H1 (cell line): ENCODE measurements around the gene IFIT1. TPM values are rescaled to one million over a fixed set of nuclear protein-coding genes. Genes with fewer than 3 reads are reported as not detected.

Source experiments
- CTCF ChIA-PET: fragments of 300-600 bp; sonication (Branson Sonifier 250); formaldehyde crosslinking; loops from one replicate; lab custom pipeline; 2021; ENCODE audit not compliant: partially characterized antibody; lab: Charles Lee
- POLR2A ChIA-PET: fragments of 300-600 bp; sonication (Branson Sonifier 250); formaldehyde crosslinking; loops from one replicate; lab custom pipeline; 2021; ENCODE audit warnings: inconsistent platforms; ENCODE audit not compliant: partially characterized antibody; lab: Charles Lee
- DNase-seq, 2 experiments: peaks; one replicate each; pipeline versions ENCODE4 v3.0.0 to v3.0.0-alpha.2; 2010 to 2022; ENCODE audit warnings: low spot score in 2 of 2, low read depth in 1 of 2, mixed read lengths in 1 of 2
- FAIRE-seq: peaks from 2 replicates; lab custom pipeline; 2011; peaks lifted over from hg19 to GRCh38; lab: Jason Lieb, UNC
- H2AFZ ChIP-seq: 2 replicates; pipeline ENCODE4 v1.8.1; 2012; ENCODE audit warnings: low read length, inconsistent platforms
- H2AK5ac ChIP-seq: 2 replicates; pipeline ENCODE4 v1.6.1; 2013; ENCODE audit warnings: low read depth, low read length
- H2BK120ac ChIP-seq: replicated peaks from 2 replicates; pipeline ENCODE3; 2013; ENCODE audit warnings: low read depth, low read length, inconsistent platforms
- H2BK12ac ChIP-seq: 2 replicates; pipeline ENCODE4 v1.6.1; 2013; ENCODE audit warnings: low read depth, low read length
- H2BK15ac ChIP-seq: 2 replicates; pipeline ENCODE4 v1.6.1; 2013; ENCODE audit warnings: low read length
- H2BK20ac ChIP-seq: 2 replicates; pipeline ENCODE4 v1.6.1; 2013; ENCODE audit warnings: low read length
- H2BK5ac ChIP-seq: 2 replicates; pipeline ENCODE4 v1.6.1; 2013; ENCODE audit warnings: low read depth, low read length
- H3K14ac ChIP-seq: 2 replicates; pipeline ENCODE4 v1.6.1; 2013; ENCODE audit warnings: inconsistent platforms; ENCODE audit not compliant: insufficient read length
- H3K18ac ChIP-seq: 2 replicates; pipeline ENCODE4 v1.6.1; 2013; ENCODE audit warnings: low read length; ENCODE audit errors: extremely low read depth
- H3K23ac ChIP-seq: 2 replicates; pipeline ENCODE4 v1.6.1; 2013; ENCODE audit warnings: inconsistent platforms; ENCODE audit not compliant: insufficient read length
- H3K23me2 ChIP-seq: 2 replicates; pipeline ENCODE4 v1.6.1; 2013; ENCODE audit warnings: low read depth, low read length
- H3K27ac ChIP-seq: 2 replicates; pipeline ENCODE4 v1.6.1; 2011; ENCODE audit warnings: low read depth, low read length, inconsistent platforms
- H3K27me3 ChIP-seq, 4 experiments: replicated peaks in 1 of 4; 1 replicate in 1 of 4; 2 replicates in 3 of 4; pipeline versions ENCODE4 v1.6.1 to v1.8.1; 2011 to 2013; ENCODE audit warnings: low read length in 3 of 4, mild to moderate bottlenecking in 3 of 4, inconsistent platforms in 2 of 4, mixed read lengths in 2 of 4, moderate library complexity in 1 of 4; ENCODE audit not compliant: control insufficient read depth in 3 of 4, insufficient read depth in 3 of 4; ENCODE audit errors: extremely low read depth in 1 of 4
- H3K36me3 ChIP-seq, 4 experiments: 2 replicates each; pipeline versions ENCODE4 v1.6.1 to v1.8.1; 2011 to 2013; ENCODE audit warnings: mild to moderate bottlenecking in 4 of 4, low read length in 3 of 4, moderate library complexity in 2 of 4, control low read depth in 1 of 4, inconsistent platforms in 1 of 4; ENCODE audit not compliant: insufficient read depth in 4 of 4, control insufficient read depth in 2 of 4
- H3K4ac ChIP-seq: replicated peaks from 2 replicates; pipeline ENCODE3; 2013; ENCODE audit warnings: low read length, low read depth, mixed read lengths, inconsistent platforms; ENCODE audit not compliant: insufficient read length
- H3K4me1 ChIP-seq, 4 experiments: replicated peaks in 1 of 4; 1 replicate in 1 of 4; 2 replicates in 3 of 4; pipeline versions ENCODE4 v1.6.1 to v1.8.1; 2011 to 2013; ENCODE audit warnings: low read length in 3 of 4, inconsistent platforms in 2 of 4, mixed read lengths in 1 of 4; ENCODE audit not compliant: insufficient read depth in 4 of 4, control insufficient read depth in 3 of 4
- H3K4me2 ChIP-seq, 2 experiments: 2 replicates each; pipeline versions ENCODE4 v1.6.1 to v1.8.1; 2011 to 2013; ENCODE audit warnings: low read depth in 2 of 2, low read length in 2 of 2, control low read depth in 1 of 2, inconsistent platforms in 1 of 2, mild to moderate bottlenecking in 1 of 2; ENCODE audit not compliant: insufficient read depth in 1 of 2
- H3K4me3 ChIP-seq, 4 experiments: fragments of 200-600, 300-600 bp in 1 of 4; sonication (generic), shearing (Covaris generic), sonication (Bioruptor Twin) in 1 of 4; 2 replicates each; pipeline versions ENCODE4 v1.5.1 to v1.8.1; 2011 to 2016; ENCODE audit warnings: low read length in 4 of 4, low read depth in 3 of 4, control low read depth in 2 of 4, inconsistent platforms in 2 of 4, mild to moderate bottlenecking in 2 of 4, mixed read lengths in 1 of 4, moderate library complexity in 1 of 4; ENCODE audit not compliant: insufficient read depth in 2 of 4; ENCODE audit errors: extremely low read depth in 1 of 4
- H3K56ac ChIP-seq: replicated peaks from 2 replicates; pipeline ENCODE3; 2013; ENCODE audit warnings: low read depth, mild to moderate bottlenecking, mixed read lengths, low read length, inconsistent platforms; ENCODE audit not compliant: insufficient read length
- H3K79me1 ChIP-seq: 2 replicates; pipeline ENCODE4 v1.6.1; 2013; ENCODE audit warnings: low read depth, low read length, control low read depth
- H3K79me2 ChIP-seq, 2 experiments: 2 replicates each; pipeline versions ENCODE4 v1.6.1 to v1.8.1; 2012 to 2013; ENCODE audit warnings: low read length in 2 of 2, mild to moderate bottlenecking in 2 of 2, inconsistent platforms in 1 of 2; ENCODE audit not compliant: insufficient read depth in 2 of 2, control insufficient read depth in 1 of 2
- H3K9ac ChIP-seq, 4 experiments: replicated peaks in 1 of 4; 1 replicate in 1 of 4; 2 replicates in 3 of 4; pipeline versions ENCODE4 v1.6.1 to v1.8.1; 2011 to 2013; ENCODE audit warnings: low read depth in 3 of 4, low read length in 3 of 4, control low read depth in 2 of 4, mild to moderate bottlenecking in 2 of 4, moderate library complexity in 2 of 4, inconsistent platforms in 1 of 4; ENCODE audit errors: extremely low read depth in 1 of 4
- H3K9me3 ChIP-seq, 2 experiments: 2 replicates each; pipeline versions ENCODE4 v1.6.1 to v1.8.1; 2012 to 2013; ENCODE audit warnings: mild to moderate bottlenecking in 2 of 2, moderate library complexity in 2 of 2, control low read depth in 1 of 2, inconsistent platforms in 1 of 2, low read depth in 1 of 2, low read length in 1 of 2, mixed read lengths in 1 of 2; ENCODE audit not compliant: insufficient read depth in 2 of 2
- H4K20me1 ChIP-seq, 2 experiments: replicated peaks in 1 of 2; 2 replicates each; pipeline versions ENCODE3 to v1.8.1; 2011 to 2013; ENCODE audit warnings: inconsistent platforms in 2 of 2, low read length in 2 of 2, mild to moderate bottlenecking in 1 of 2; ENCODE audit not compliant: insufficient read depth in 2 of 2, control insufficient read depth in 1 of 2
- H4K5ac ChIP-seq: 2 replicates; pipeline ENCODE4 v1.6.1; 2013; ENCODE audit warnings: low read length, low read depth, mixed read lengths, inconsistent platforms; ENCODE audit not compliant: insufficient read length
- H4K8ac ChIP-seq: 2 replicates; pipeline ENCODE4 v1.8.0; 2013; ENCODE audit warnings: mild to moderate bottlenecking, moderate library complexity, low read length, inconsistent platforms; ENCODE audit not compliant: insufficient read depth; ENCODE audit errors: extremely low read depth
- H4K91ac ChIP-seq: replicated peaks from 2 replicates; pipeline ENCODE3; 2013; ENCODE audit warnings: low read length, mixed read lengths, inconsistent platforms; ENCODE audit not compliant: insufficient read length
- ASH2L ChIP-seq: fragments of 200-600, 300-600 bp; sonication (generic); IDR thresholded peaks from one replicate; pipeline ENCODE4 v1.7.1; 2017; ENCODE audit warnings: low read length
- BCL11A ChIP-seq, 2 experiments: IDR thresholded peaks; one replicate each; pipeline ENCODE4 v1.6.1; 2011; ENCODE audit warnings: low read depth in 2 of 2, low read length in 2 of 2, mild to moderate bottlenecking in 2 of 2
- SP1 ChIP-seq: IDR thresholded peaks from 2 replicates; pipeline ENCODE4 v1.6.1; 2011; ENCODE audit warnings: low read depth, low read length
- SP4 ChIP-seq: IDR thresholded peaks from 2 replicates; pipeline ENCODE4 v1.6.1; 2012; ENCODE audit warnings: low read length, inconsistent platforms
- TEAD4 ChIP-seq: IDR thresholded peaks from 2 replicates; pipeline ENCODE4 v1.6.1; 2012; ENCODE audit warnings: low read depth, low read length, inconsistent platforms, mixed read lengths
- WGBS, 2 experiments: shearing (Covaris generic) in 1 of 2; methylation state at CpG; one replicate each; pipeline versions ENCODE4 v1.1.6 to v1.1.7; 2013 to 2015; ENCODE audit warnings: low lambda C conversion rate in 2 of 2, mixed read lengths in 2 of 2, inconsistent platforms in 1 of 2, low coverage in 1 of 2, missing lambda C conversion rate in 1 of 2; ENCODE audit not compliant: insufficient replicate concordance in 2 of 2, insufficient coverage in 1 of 2, insufficient read length in 1 of 2; ENCODE audit errors: extremely low coverage in 1 of 2, missing lambda C conversion rate in 1 of 2; 5-methylcytosine and 5-hydroxymethylcytosine counted together
- long read RNA-seq, 2 experiments: library from RNA in 1 of 2; library from capped mRNA in 1 of 2; stranded (forward); transcript quantifications; one replicate each; pipeline ENCODE4 v2.0.0, GENCODE V29; 2021; ENCODE audit warnings: inconsistent platforms in 1 of 2
- polyA minus RNA-seq, 3 experiments: library from RNA; depleted of rRNA, polyadenylated mRNA; stranded (reverse); fragments of >200 nt; gene quantifications; 1 replicate in 2 of 3; 2 replicates in 1 of 3; pipeline ENCODE4 v1.2.3, GENCODE V29; 2011
- polyA plus RNA-seq, 7 experiments: library from polyadenylated mRNA; depleted of rRNA in 3 of 7; stranded (reverse) in 5 of 7; unstranded in 2 of 7; fragments of >200 nt in 5 of 7; fragments of 200-250 nt in 2 of 7; gene quantifications; 1 replicate in 5 of 7; 2 replicates in 1 of 7; 4 replicates in 1 of 7; pipeline versions ENCODE4 v1.2.1 to v1.2.3, GENCODE V29; 2011 to 2013; ENCODE audit warnings: missing spikeins in 2 of 7, mixed read lengths in 2 of 7
- total RNA-seq: library from RNA; stranded (reverse); fragmentation: NEBNext Ultra II Directional; extraction: Animal tissue kit (Norgen Biotek cat#: 25700); gene quantifications from 2 replicates; pipeline ENCODE4 v1.2.1, GENCODE V29; 2021
- TF ChIP-seq, protein P1 (sequence below): IDR thresholded peaks from 2 replicates; pipeline ENCODE4 v1.6.1; 2011; ENCODE audit warnings: low read length, improper control_type of control experiment

Gene IFIT1, protein sequence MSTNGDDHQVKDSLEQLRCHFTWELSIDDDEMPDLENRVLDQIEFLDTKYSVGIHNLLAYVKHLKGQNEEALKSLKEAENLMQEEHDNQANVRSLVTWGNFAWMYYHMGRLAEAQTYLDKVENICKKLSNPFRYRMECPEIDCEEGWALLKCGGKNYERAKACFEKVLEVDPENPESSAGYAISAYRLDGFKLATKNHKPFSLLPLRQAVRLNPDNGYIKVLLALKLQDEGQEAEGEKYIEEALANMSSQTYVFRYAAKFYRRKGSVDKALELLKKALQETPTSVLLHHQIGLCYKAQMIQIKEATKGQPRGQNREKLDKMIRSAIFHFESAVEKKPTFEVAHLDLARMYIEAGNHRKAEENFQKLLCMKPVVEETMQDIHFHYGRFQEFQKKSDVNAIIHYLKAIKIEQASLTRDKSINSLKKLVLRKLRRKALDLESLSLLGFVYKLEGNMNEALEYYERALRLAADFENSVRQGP
- total RNA-seq (1.5 and 1.8 TPM in 2 replicates), polyA plus RNA-seq (2011; rRNA removed) (0.36 and 0.94 TPM in 2 replicates), polyA minus RNA-seq (2011; rRNA and poly(A)+ RNA removed) (0.50 and 0.98 TPM in 2 replicates)
- 1.3 TPM for polyA plus RNA-seq (2011; cell fraction: cytosol; rRNA removed)
- polyA plus RNA-seq (2011; cell fraction: nucleus; rRNA removed), result 0.40 TPM
- 1.6 to 2.0 TPM (median 1.6 TPM) in 4 replicates for polyA plus RNA-seq (2012, experiment 1 of 2)
- 0.07 TPM for polyA plus RNA-seq (2012, experiment 2 of 2)
- 2.2 TPM for polyA plus RNA-seq (2013, experiment 1 of 2)
- 2.2 TPM for polyA plus RNA-seq (2013, experiment 2 of 2)
- 1.5 TPM for polyA minus RNA-seq (2011; cell fraction: cytosol; rRNA and poly(A)+ RNA removed)
- polyA minus RNA-seq (2011; cell fraction: nucleus; rRNA and poly(A)+ RNA removed), result 0.20 TPM
- long read RNA-seq, experiment 1, partial matches to known transcripts, result 1 of 4 reads
- long read RNA-seq, experiment 1, other reads (novel, unspliced or antisense), result 0 of 4 reads
- long read RNA-seq, experiment 2, partial matches to known transcripts, result 0 of 3 reads
- long read RNA-seq, experiment 2, other reads (novel, unspliced or antisense), result 0 of 3 reads

GRCh38 chr10:89391907-89392756 is at the start of gene IFIT1:
IFIT1 (plus strand) TSS chr10:89392623; CDS start chr10:89392713, 90 bp downstream.
- Histone ChIP-seq H2AFZ (peak within 1 kb of the TSS; percentile 91), H2BK12ac (peak within 1 kb of the TSS; percentile 61; the same call in 1 of the 2 replicates), H3K9ac (peak within 1 kb of the TSS in 1 of 4 experiments; percentile 39; a peak in 1 of 7 replicates), H3K23ac (no peak within 1 kb of the TSS), H3K4ac (no peak within 1 kb of the TSS), H4K91ac (no peak within 1 kb of the TSS), H4K8ac (no peak within 1 kb of the TSS), H3K4me2 (peak within 1 kb of the TSS; percentile 64 to 86), H3K79me2 (no peaks in the 10 kb centered on the region), H3K9me3 (no peaks in the 10 kb centered on the region), H2AK5ac (no peak within 1 kb of the TSS), H3K79me1 (no peaks in the 10 kb centered on the region), H3K56ac (no peak within 1 kb of the TSS), H3K4me3 (peak within 1 kb of the TSS; percentile 28 to 56 (median 40); a peak in 5 of 8 replicates), H3K27me3 (no peaks in the 10 kb centered on the region), H3K14ac (no peak within 1 kb of the TSS), H3K23me2 (no peaks in the 10 kb centered on the region; the same call in 1 of the 2 replicates), H3K18ac (peak within 1 kb of the TSS; percentile 55), H4K5ac (no peak within 1 kb of the TSS), H4K20me1 (no peaks in the 10 kb centered on the region), H2BK20ac (no peak within 1 kb of the TSS), H2BK5ac (no peak within 1 kb of the TSS), H2BK120ac (no peak within 1 kb of the TSS), H3K4me1 (peaks cover 0 to 5% (median 3%) of the 10 kb centered on the region in 4 experiments; a peak in 2 of 7 replicates), H2BK15ac (no peak within 1 kb of the TSS), H3K36me3 (no peaks in the 10 kb centered on the region), H3K27ac (no peak within 1 kb of the TSS)
- CTCF ChIA-PET, result interaction anchor here (0.5 to 2.6 kb wide), 12 partner anchors 11 to 459 kb away, joined by 3 to 14 read pairs (median 3); partner anchors contain the start of gene IFIT5
- FAIRE-seq, result no peak
- DNase-seq, result no peak
- POLR2A ChIA-PET, result interaction anchor here (0.7 to 1.3 kb wide), 2 partner anchors 14 to 87 kb away, joined by 3 read pairs; partner anchors contain the start of gene IFIT1B
- WGBS, 2 experiments, result 42% methylated on average over 7 of the region's 8 CpGs; no CpG with 5 or more reads in 1 of the 2 experiments
- TF ChIP-seq SP4, result no peak
- TF ChIP-seq, protein P1, sequence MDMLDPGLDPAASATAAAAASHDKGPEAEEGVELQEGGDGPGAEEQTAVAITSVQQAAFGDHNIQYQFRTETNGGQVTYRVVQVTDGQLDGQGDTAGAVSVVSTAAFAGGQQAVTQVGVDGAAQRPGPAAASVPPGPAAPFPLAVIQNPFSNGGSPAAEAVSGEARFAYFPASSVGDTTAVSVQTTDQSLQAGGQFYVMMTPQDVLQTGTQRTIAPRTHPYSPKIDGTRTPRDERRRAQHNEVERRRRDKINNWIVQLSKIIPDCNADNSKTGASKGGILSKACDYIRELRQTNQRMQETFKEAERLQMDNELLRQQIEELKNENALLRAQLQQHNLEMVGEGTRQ, result no peak
- 0 out of 2 replicates have a peak, but pooled peaks have one; percentile 12 for TF ChIP-seq SP1
- no peak for TF ChIP-seq ASH2L
- TF ChIP-seq BCL11A (IDR thresholded peaks at IDR 0.05; ENCODE audit: low read depth in 2 of 2, low read length in 2 of 2), result no peak
- TF ChIP-seq TEAD4, result peak; percentile 39; the same call in 1 of the 2 replicates
